Measurements from ENCODE around the gene EFEMP2.
"Not testable (repeated sequence)": the region's sequence is repeated elsewhere in the genome, so short reads cannot be mapped to it uniquely, and the experiment has no call there.

The EFEMP2 gene

GRCh38 chr11:65900125-65900898 lies 27.7 kb upstream of the EFEMP2 start, which contains the start of gene FOSL1:
TSS of gene FOSL1 (minus strand) at chr11:65900388. CDS start at chr11:65900339, 49 bp downstream.
- FAIRE-seq: no peak

- no peak for FAIRE-seq
Observed at GRCh38 chr11:65899356-65900124, 26.9 kb upstream of the EFEMP2 start.

- FAIRE-seq: no peak
Observed at GRCh38 chr11:65898656-65899355, 26.2 kb upstream of the EFEMP2 start.

- no peak for FAIRE-seq
Observed at GRCh38 chr11:65897020-65897471, 24.4 kb upstream of the EFEMP2 start.

- no peak for FAIRE-seq
Observed at GRCh38 chr11:65896034-65896999, 23.7 kb upstream of the EFEMP2 start.

- no peak for FAIRE-seq
Observed at GRCh38 chr11:65895482-65895981, 22.9 kb upstream of the EFEMP2 start.

GRCh38 chr11:65894034-65894591 lies 21.5 kb upstream of the EFEMP2 start:
- no peak for FAIRE-seq

- no peak for FAIRE-seq
Observed at GRCh38 chr11:65892661-65893317, 20.2 kb upstream of the EFEMP2 start.

GRCh38 chr11:65892137-65892540 lies 19.5 kb upstream of the EFEMP2 start:
- FAIRE-seq: not testable (repeated sequence)

GRCh38 chr11:65891219-65892136 lies 18.9 kb upstream of the EFEMP2 start:
- FAIRE-seq: no peak

GRCh38 chr11:65890324-65891218 lies 18.0 kb upstream of the EFEMP2 start, which contains the start of gene CCDC85B:
TSS of gene CCDC85B (plus strand) at chr11:65890673. CDS start at chr11:65890784, 111 bp downstream.
- no peak for FAIRE-seq

GRCh38 chr11:65888163-65888814 lies 15.7 kb upstream of the EFEMP2 start, which contains the start of gene FIBP:
TSS of gene FIBP (minus strand) at chr11:65888471. CDS start at chr11:65888418, 53 bp downstream.
- FAIRE-seq: no peak

- FAIRE-seq: no peak
Observed at GRCh38 chr11:65887723-65888162, 15.1 kb upstream of the EFEMP2 start.

GRCh38 chr11:65886826-65887722 lies 14.5 kb upstream of the EFEMP2 start:
- no peak for FAIRE-seq

- no peak for FAIRE-seq
Observed at GRCh38 chr11:65885808-65886536, 13.4 kb upstream of the EFEMP2 start.

GRCh38 chr11:65885231-65885630 lies 12.6 kb upstream of the EFEMP2 start:
- FAIRE-seq: no peak
